Cardiac muscle cell (in vitro differentiated cells and primary cell): ENCODE measurements around the gene MMP15. TPM values are rescaled to one million over a fixed set of nuclear protein-coding genes. Genes with fewer than 3 reads are reported as not detected.
A peak's percentile ranks its signal among the peaks of the same experiment; 100 is the strongest.

Source experiments
- DNase-seq, 2 donors: peaks; one replicate each; pipeline versions ENCODE4 v3.0.0 to v3.0.0-alpha.2; 2010 to 2017; ENCODE audit warnings: low read depth in 1 of 2, low spot score in 1 of 2
- H3K27ac ChIP-seq: fragments of 200-600 bp; sonication (generic); 2 replicates; pipeline ENCODE4 v1.5.1; 2016
- H3K27me3 ChIP-seq: fragments of 200-600 bp; sonication (generic); 2 replicates; pipeline ENCODE4 v1.6.0; 2016; ENCODE audit warnings: control low read depth
- H3K36me3 ChIP-seq: fragments of 200-600 bp; sonication (generic); 2 replicates; pipeline ENCODE4 v1.5.1; 2016; ENCODE audit warnings: control low read depth
- H3K4me1 ChIP-seq: fragments of 200-600 bp; sonication (generic); 2 replicates; pipeline ENCODE4 v1.8.1; 2017; ENCODE audit warnings: low read depth, mild to moderate bottlenecking, mixed run types
- H3K4me3 ChIP-seq: fragments of 200-600 bp; sonication (generic); 2 replicates; pipeline ENCODE4 v1.5.1; 2016; ENCODE audit warnings: mild to moderate bottlenecking
- H3K9me3 ChIP-seq: fragments of 200-600 bp; sonication (generic); 2 replicates; pipeline ENCODE4 v1.5.1; 2017; ENCODE audit warnings: low read depth, mild to moderate bottlenecking, control low read depth
- CTCF ChIP-seq: IDR thresholded peaks from 2 replicates; pipeline ENCODE4 v1.5.1; 2012; ENCODE audit warnings: low read depth, mild to moderate bottlenecking, low read length
- polyA plus RNA-seq: library from polyadenylated mRNA; unstranded; fragments of >200 nt; fragmentation: Nextera tagmentation; extraction: Ambion mirVana; gene quantifications from 2 replicates; pipeline ENCODE4 v1.2.1, GENCODE V29; 2016
- total RNA-seq: library from RNA; depleted of rRNA; stranded (reverse); fragments of >200 nt; gene quantifications from 2 replicates; pipeline ENCODE4 v1.2.3, GENCODE V29; 2016

The MMP15 gene
- total and polyA plus RNA-seq, 2 experiments from 2014 or later = 317 to 473 TPM

- Histone ChIP-seq H3K36me3 (no peaks in the 10 kb centered on the region), H3K27ac (no peak overlapping the region), H3K4me1 (peaks cover 7% of the 10 kb centered on the region), H3K4me3 (no peak overlapping the region), H3K27me3 (no peaks in the 10 kb centered on the region), H3K9me3 (no peaks in the 10 kb centered on the region)
- no peak for DNase-seq
- TF ChIP-seq CTCF = no peak
These were observed 43.9 kb upstream of the MMP15 start for GRCh38 chr16:57981636-57982035.

GRCh38 chr16:57982385-57982784, 43.2 kb upstream of the MMP15 start:
- H3K9me3 ChIP-seq = no peaks in the 10 kb centered on the region
- no peaks in the 10 kb centered on the region for H3K36me3 ChIP-seq
- no peak for DNase-seq
- no peak overlapping the region for H3K27ac ChIP-seq
- H3K4me1 ChIP-seq = peaks cover 7% of the 10 kb centered on the region
- H3K27me3 ChIP-seq = no peaks in the 10 kb centered on the region
- H3K4me3 ChIP-seq = no peak overlapping the region
- TF ChIP-seq CTCF = no peak

GRCh38 chr16:57984443-57985203, 40.9 kb upstream of the MMP15 start:
- Histone ChIP-seq H3K9me3 (no peaks in the 10 kb centered on the region), H3K27me3 (no peaks in the 10 kb centered on the region), H3K4me1 (peaks cover 7% of the 10 kb centered on the region), H3K27ac (no peak overlapping the region), H3K36me3 (no peaks in the 10 kb centered on the region), H3K4me3 (peak overlapping the region; percentile 41)
- TF ChIP-seq CTCF = no peak
- peak; percentile 80 to 97 for DNase-seq

GRCh38 chr16:57985204-57986181, 40.1 kb upstream of the MMP15 start:
- H3K27me3 ChIP-seq = no peaks in the 10 kb centered on the region
- TF ChIP-seq CTCF = no peak

GRCh38 chr16:57986196-57986595, 39.4 kb upstream of the MMP15 start:
- Histone ChIP-seq H3K27ac (no peak overlapping the region), H3K4me1 (peaks cover 7% of the 10 kb centered on the region), H3K27me3 (no peaks in the 10 kb centered on the region), H3K4me3 (peak overlapping the region; percentile 41), H3K36me3 (no peaks in the 10 kb centered on the region), H3K9me3 (no peaks in the 10 kb centered on the region)
- no peak for DNase-seq
- no peak for TF ChIP-seq CTCF

More at GRCh38 chr16:57985204-57986181, 40.1 kb upstream of the MMP15 start:
- H3K4me1 ChIP-seq = peaks cover 7% of the 10 kb centered on the region
- no peak overlapping the region for H3K27ac ChIP-seq
- no peaks in the 10 kb centered on the region for H3K36me3 ChIP-seq
- H3K9me3 ChIP-seq = no peaks in the 10 kb centered on the region
- H3K4me3 ChIP-seq = peak overlapping the region; percentile 41
- peak in 1 of 2 donors; percentile 14 for DNase-seq
